Liver (tissue), 9 donors: ENCODE data around the gene IQSEC1. TPM values are rescaled to one million over a fixed set of nuclear protein-coding genes. Genes with fewer than 3 reads are reported as not detected.

ENCODE experiments used
- DNase-seq: peaks from one replicate; pipeline ENCODE4 v3.0.0-alpha.2; 2017; ENCODE audit warnings: low spot score
- H3K27ac ChIP-seq, 2 donors: one replicate each; pipeline ENCODE4 v1.7.0; 2013; ENCODE audit warnings: inconsistent platforms in 2 of 2, low read length in 2 of 2, control low read depth in 1 of 2, low read depth in 1 of 2, mild to moderate bottlenecking in 1 of 2
- H3K27me3 ChIP-seq, 4 donors: one replicate each; pipeline versions ENCODE4 v1.6.1 to v1.7.0; 2013; ENCODE audit warnings: low read length in 3 of 4, inconsistent platforms in 1 of 4, mild to moderate bottlenecking in 1 of 4, moderate library complexity in 1 of 4; ENCODE audit not compliant: control insufficient read depth in 4 of 4, insufficient read depth in 4 of 4
- H3K36me3 ChIP-seq, 4 donors: one replicate each; pipeline versions ENCODE4 v1.6.1 to v1.7.0; 2013; ENCODE audit warnings: low read length in 3 of 4, mild to moderate bottlenecking in 3 of 4, low read depth in 1 of 4, moderate library complexity in 1 of 4; ENCODE audit not compliant: control insufficient read depth in 4 of 4, insufficient read depth in 3 of 4
- H3K4me1 ChIP-seq, 4 donors: one replicate each; pipeline versions ENCODE4 v1.6.1 to v1.7.0; 2013; ENCODE audit warnings: low read length in 3 of 4, mild to moderate bottlenecking in 3 of 4, moderate library complexity in 1 of 4; ENCODE audit not compliant: control insufficient read depth in 4 of 4, insufficient read depth in 4 of 4
- H3K4me3 ChIP-seq, 3 donors: one replicate each; pipeline versions ENCODE4 v1.6.1 to v1.7.0; 2013; ENCODE audit warnings: low read length in 3 of 3, control low read depth in 1 of 3, low read depth in 1 of 3, mild to moderate bottlenecking in 1 of 3
- H3K9ac ChIP-seq, 2 donors: one replicate each; pipeline ENCODE4 v1.7.0; 2013; ENCODE audit warnings: low read length in 2 of 2, mild to moderate bottlenecking in 2 of 2, moderate library complexity in 2 of 2, control low read depth in 1 of 2, low read depth in 1 of 2
- H3K9me3 ChIP-seq, 4 donors: one replicate each; pipeline versions ENCODE4 v1.6.1 to v1.7.0; 2013; ENCODE audit warnings: low read length in 3 of 4; ENCODE audit not compliant: control insufficient read depth in 4 of 4
- ATF3 ChIP-seq: IDR thresholded peaks from 2 replicates; pipeline ENCODE4 v1.6.1; 2016; ENCODE audit warnings: antibody characterized with exemption
- CTCF ChIP-seq: fragments of 150-350 bp; IDR thresholded peaks from 2 replicates; pipeline ENCODE4 v1.5.1; 2017; ENCODE audit warnings: improper control_type of control experiment, low read depth, low read length; ENCODE audit not compliant: missing input control
- EGR1 ChIP-seq, 2 donors: IDR thresholded peaks; 2 replicates each; pipeline ENCODE4 v1.6.1; 2016 to 2018; ENCODE audit warnings: antibody characterized with exemption in 2 of 2, low read depth in 2 of 2
- FOXA2 ChIP-seq: IDR thresholded peaks from 2 replicates; pipeline ENCODE4 v1.6.1; 2016; ENCODE audit warnings: antibody characterized with exemption
- GABPA ChIP-seq, 2 donors: IDR thresholded peaks in 1 of 2; conservative IDR thresholded peaks in 1 of 2; 2 replicates each; pipeline ENCODE4 v1.6.1; 2016; ENCODE audit warnings: antibody characterized with exemption in 2 of 2, mild to moderate bottlenecking in 1 of 2, moderate library complexity in 1 of 2
- HNF4A ChIP-seq, 2 donors: conservative IDR thresholded peaks; 2 replicates each; pipeline ENCODE4 v1.6.1; 2016; ENCODE audit warnings: antibody characterized with exemption in 2 of 2, mild to moderate bottlenecking in 2 of 2
- HNF4G ChIP-seq: IDR thresholded peaks from 2 replicates; pipeline ENCODE4 v1.6.1; 2016; ENCODE audit warnings: antibody characterized with exemption
- JUND ChIP-seq, 2 donors: IDR thresholded peaks; 2 replicates each; pipeline ENCODE4 v1.6.1; 2016; ENCODE audit warnings: antibody characterized with exemption in 2 of 2
- MAX ChIP-seq: IDR thresholded peaks from 2 replicates; pipeline ENCODE4 v1.6.1; 2016; ENCODE audit warnings: antibody characterized with exemption
- NR2F2 ChIP-seq: IDR thresholded peaks from 2 replicates; pipeline ENCODE4 v1.6.1; 2016; ENCODE audit warnings: antibody characterized with exemption
- RAD21 ChIP-seq, 2 donors: IDR thresholded peaks; 2 replicates each; pipeline ENCODE4 v1.6.1; 2016; ENCODE audit warnings: antibody characterized with exemption in 2 of 2, mild to moderate bottlenecking in 2 of 2
- RXRA ChIP-seq, 2 donors: IDR thresholded peaks; 2 replicates each; pipeline ENCODE4 v1.6.1; 2017 to 2018; ENCODE audit warnings: antibody characterized with exemption in 2 of 2, mild to moderate bottlenecking in 1 of 2
- SP1 ChIP-seq: IDR thresholded peaks from 2 replicates; pipeline ENCODE4 v1.6.1; 2018; ENCODE audit warnings: antibody characterized with exemption, mild to moderate bottlenecking
- TAF1 ChIP-seq: conservative IDR thresholded peaks from 2 replicates; pipeline ENCODE4 v1.6.1; 2016; ENCODE audit warnings: antibody characterized with exemption, mild to moderate bottlenecking
- YY1 ChIP-seq: IDR thresholded peaks from 2 replicates; pipeline ENCODE4 v1.6.1; 2016; ENCODE audit warnings: antibody characterized with exemption, mild to moderate bottlenecking
- WGBS: extraction: QIAGEN DNeasy Blood & Tissue Kit; methylation state at CpG from one replicate; pipeline ENCODE4 v1.1.7; 2013; 5-methylcytosine and 5-hydroxymethylcytosine counted together
- polyA plus RNA-seq, 2 donors: library from polyadenylated mRNA; stranded (reverse) in 1 of 2; unstranded in 1 of 2; fragments of 200-250 nt in 1 of 2; fragments of >200 nt in 1 of 2; fragmentation: Nextera tagmentation in 1 of 2; extraction: Ambion mirVana in 1 of 2; gene quantifications; one replicate each; pipeline versions ENCODE4 v1.2.1 to v1.2.3, GENCODE V29; 2013 to 2015
- total RNA-seq, 2 donors: library from RNA; depleted of rRNA; stranded (reverse); fragments of >200 nt; gene quantifications; one replicate each; pipeline ENCODE4 v1.2.3, GENCODE V29; 2014
- donor health status: healthy.
- donor health status: healthy.
- donor health status: healthy.
- donor health status: healthy.
- donor health status: healthy.

Gene IQSEC1
- total and polyA plus RNA-seq, 4 donors, result 12.7 to 56.0 (median 36.2) TPM

- WGBS, result 85% methylated on average over 20 of the region's 20 CpGs
- H3K9me3 ChIP-seq, result no peaks in the 10 kb centered on the region
- no peak for DNase-seq
These were observed 170.0 kb downstream of the IQSEC1 start for GRCh38 chr3:12903000-12903800.

GRCh38 chr3:12902181-12902999 lies 170.8 kb downstream of the IQSEC1 start:
- Histone ChIP-seq H3K36me3 (peaks cover 13 to 68% (median 51%) of the 10 kb centered on the region in 4 donors), H3K4me1 (no peaks in the 10 kb centered on the region), H3K9ac (no peak overlapping the region), H3K27ac (no peak overlapping the region), H3K27me3 (no peaks in the 10 kb centered on the region), H3K4me3 (no peak overlapping the region), H3K9me3 (no peaks in the 10 kb centered on the region)
- WGBS, result 90% methylated on average over 24 of the region's 24 CpGs
- no peak for DNase-seq
- no peak for TF ChIP-seq SP1
- TF ChIP-seq EGR1 (IDR thresholded peaks at IDR 0.05; ENCODE audit: low read depth in 2 of 2), result no peak
- TF ChIP-seq FOXA2, result no peak
- no peak for TF ChIP-seq HNF4G
- no peak for TF ChIP-seq ATF3
- no peak for TF ChIP-seq YY1
- no peak for TF ChIP-seq MAX
- no peak for TF ChIP-seq GABPA (IDR thresholded peaks at IDR 0.05 in 1 of 2, conservative IDR thresholded peaks at IDR 0.05 in 1 of 2)
- no peak for TF ChIP-seq RXRA (IDR thresholded peaks at IDR 0.05)
- TF ChIP-seq NR2F2, result no peak
- no peak for TF ChIP-seq CTCF
- TF ChIP-seq RAD21 (IDR thresholded peaks at IDR 0.05), result no peak
- TF ChIP-seq HNF4A (conservative IDR thresholded peaks at IDR 0.05), result no peak
- TF ChIP-seq JUND (IDR thresholded peaks at IDR 0.05), result no peak
- TF ChIP-seq TAF1, result no peak

More at GRCh38 chr3:12903000-12903800, 170.0 kb downstream of the IQSEC1 start:
- TF ChIP-seq GABPA (IDR thresholded peaks at IDR 0.05 in 1 of 2, conservative IDR thresholded peaks at IDR 0.05 in 1 of 2), result no peak
- no peak for TF ChIP-seq ATF3
- H3K27ac ChIP-seq, result no peak overlapping the region
- peaks cover 17 to 74% (median 53%) of the 10 kb centered on the region in 4 donors for H3K36me3 ChIP-seq
- no peaks in the 10 kb centered on the region for H3K4me1 ChIP-seq
- no peak overlapping the region for H3K9ac ChIP-seq
- no peak overlapping the region for H3K4me3 ChIP-seq
- no peaks in the 10 kb centered on the region for H3K27me3 ChIP-seq
